CD4-positive, CD25-positive, alpha-beta regulatory T cell (primary cell): ENCODE data around the gene PCSK4. TPM values are rescaled to one million over a fixed set of nuclear protein-coding genes. Genes with fewer than 3 reads are reported as not detected.

Experiments
- ATAC-seq, 2 donors: fragments of 150-1000 bp; cut with Tn5 transposase; one replicate each; pipeline ENCODE4 v1.10.0; 2021; ENCODE audit warnings: low read depth in 2 of 2, moderate number of reproducible peaks in 2 of 2, moderate library complexity in 1 of 2
- DNase-seq, 3 donors: peaks; one replicate each; pipeline versions ENCODE4 v3.0.0 to v3.0.0-alpha.2; 2012 to 2022; ENCODE audit warnings: mixed read lengths in 1 of 3
- H3K27ac ChIP-seq: one replicate; pipeline ENCODE4 v1.7.0; 2013; ENCODE audit warnings: mild to moderate bottlenecking, low read length; ENCODE audit not compliant: insufficient read depth, poor library complexity, severe bottlenecking
- H3K27me3 ChIP-seq: one replicate; pipeline ENCODE4 v1.7.0; 2013; ENCODE audit warnings: low read length; ENCODE audit not compliant: control insufficient read depth, insufficient read depth
- H3K36me3 ChIP-seq: one replicate; pipeline ENCODE4 v1.7.0; 2013; ENCODE audit warnings: mild to moderate bottlenecking, low read length, moderate library complexity; ENCODE audit not compliant: control insufficient read depth, insufficient read depth
- H3K4me1 ChIP-seq: 2 replicates; pipeline ENCODE4 v1.7.0; 2013; ENCODE audit warnings: mild to moderate bottlenecking, low read length; ENCODE audit not compliant: insufficient read depth, control insufficient read depth, poor library complexity, severe bottlenecking
- H3K4me3 ChIP-seq: one replicate; pipeline ENCODE4 v1.7.0; 2013; ENCODE audit warnings: low read depth, mild to moderate bottlenecking, low read length, moderate library complexity
- H3K9me3 ChIP-seq, 2 experiments: 1 replicate in 1 of 2; 2 replicates in 1 of 2; pipeline ENCODE4 v1.7.0; 2013; ENCODE audit warnings: low read length in 2 of 2, mild to moderate bottlenecking in 1 of 2, moderate library complexity in 1 of 2; ENCODE audit not compliant: control insufficient read depth in 2 of 2
- H3K27ac Mint-ChIP-seq, 3 donors: one replicate each; pipeline ENCODE4 v1.8.0; 2020 to 2022; ENCODE audit warnings: mild to moderate bottlenecking in 3 of 3, mixed read lengths in 3 of 3, moderate library complexity in 2 of 3
- H3K27me3 Mint-ChIP-seq: one replicate; pipeline ENCODE4 v1.8.0; 2022; ENCODE audit warnings: mild to moderate bottlenecking, mixed read lengths
- H3K36me3 Mint-ChIP-seq: one replicate; pipeline ENCODE4 v1.8.0; 2020; ENCODE audit warnings: mixed read lengths
- H3K4me1 Mint-ChIP-seq, 4 donors: one replicate each; pipeline ENCODE4 v1.8.0; 2020 to 2022; ENCODE audit warnings: mixed read lengths in 4 of 4, mild to moderate bottlenecking in 1 of 4
- H3K4me3 Mint-ChIP-seq, 4 donors: one replicate each; pipeline ENCODE4 v1.8.0; 2020 to 2022; ENCODE audit warnings: mild to moderate bottlenecking in 4 of 4, mixed read lengths in 4 of 4, moderate library complexity in 3 of 4
- H3K9me3 Mint-ChIP-seq, 7 donors: one replicate each; pipeline ENCODE4 v1.8.0; 2020 to 2022; ENCODE audit warnings: mixed read lengths in 7 of 7, mild to moderate bottlenecking in 3 of 7, moderate library complexity in 2 of 7
- polyA plus RNA-seq, 4 donors: library from polyadenylated mRNA; unstranded; fragments of 300-500 nt; fragmentation: Illumina TruSeq; gene quantifications; one replicate each; pipeline ENCODE4 v1.2.3, GENCODE V29; 2021
- total RNA-seq: library from RNA; stranded (reverse); gene quantifications from one replicate; pipeline ENCODE4 v1.2.3, GENCODE V29; 2022

Gene PCSK4
- total and polyA plus RNA-seq, 5 donors from 2014 or later, result 0.08 to 1.3 (median 0.79) TPM; not detected in 1

- Mint-ChIP-seq H3K4me1 (peaks cover 0 to 39% (median 7%) of the 10 kb centered on the region in 4 donors), H3K36me3 (no peaks in the 10 kb centered on the region), H3K9me3 (peaks cover 0 to 2% (median 0%) of the 10 kb centered on the region in 7 donors), H3K27ac (no peak overlapping the region), H3K4me3 (peak overlapping the region in 2 of 4 donors; percentile 52 to 58), H3K27me3 (no peaks in the 10 kb centered on the region)
- no peak overlapping the region for H3K27ac ChIP-seq
- no peak for ATAC-seq
- H3K36me3 ChIP-seq, result peaks cover 5% of the 10 kb centered on the region
- H3K4me3 ChIP-seq, result no peak overlapping the region
- no peaks in the 10 kb centered on the region for H3K9me3 ChIP-seq
- H3K4me1 ChIP-seq, result peaks cover 40% of the 10 kb centered on the region
- DNase-seq, result no peak
- no peaks in the 10 kb centered on the region for H3K27me3 ChIP-seq
Observed at GRCh38 chr19:1473085-1473851, 16.9 kb downstream of the PCSK4 start.

GRCh38 chr19:1472231-1473084 lies 17.7 kb downstream of the PCSK4 start:
- Histone ChIP-seq H3K36me3 (peaks cover 5% of the 10 kb centered on the region), H3K4me1 (peaks cover 40% of the 10 kb centered on the region), H3K9me3 (no peaks in the 10 kb centered on the region), H3K27ac (no peak overlapping the region), H3K4me3 (no peak overlapping the region), H3K27me3 (no peaks in the 10 kb centered on the region)
- Mint-ChIP-seq H3K9me3 (peaks cover 0 to 2% (median 0%) of the 10 kb centered on the region in 7 donors), H3K27ac (no peak overlapping the region), H3K4me3 (peak overlapping the region in 3 of 4 donors; percentile 52 to 84 (median 70)), H3K36me3 (no peaks in the 10 kb centered on the region), H3K4me1 (peaks cover 0 to 35% (median 6%) of the 10 kb centered on the region in 4 donors), H3K27me3 (no peaks in the 10 kb centered on the region)
- DNase-seq (no peak), ATAC-seq (no peak)

- Mint-ChIP-seq H3K27me3 (no peaks in the 10 kb centered on the region), H3K4me1 (peaks cover 0 to 27% (median 1%) of the 10 kb centered on the region in 4 donors), H3K9me3 (peaks cover 0 to 2% (median 0%) of the 10 kb centered on the region in 7 donors), H3K36me3 (no peaks in the 10 kb centered on the region), H3K4me3 (peak overlapping the region; percentile 83 to 86 (median 84)), H3K27ac (no peak overlapping the region)
- H3K36me3 ChIP-seq, result peaks cover 5% of the 10 kb centered on the region
- ATAC-seq (peak; percentile 8 to 19), DNase-seq (peak in 2 of 3 donors; percentile 39 to 41)
- H3K4me3 ChIP-seq, result peak overlapping the region; percentile 32
- H3K4me1 ChIP-seq, result peaks cover 45% of the 10 kb centered on the region
- H3K9me3 ChIP-seq, result no peaks in the 10 kb centered on the region
- H3K27ac ChIP-seq, result no peak overlapping the region
- no peaks in the 10 kb centered on the region for H3K27me3 ChIP-seq
Observed at GRCh38 chr19:1471515-1472160, 18.5 kb downstream of the PCSK4 start.

GRCh38 chr19:1471010-1471514 lies 19.1 kb downstream of the PCSK4 start:
- DNase-seq, result peak in 1 of 3 donors; percentile 39
- peak overlapping the region; percentile 32 for H3K4me3 ChIP-seq
- peaks cover 0 to 23% (median 1%) of the 10 kb centered on the region in 4 donors for H3K4me1 Mint-ChIP-seq

GRCh38 chr19:1470305-1471009 lies 19.7 kb downstream of the PCSK4 start:
- peak; percentile 67 to 73 for ATAC-seq
- H3K9me3 ChIP-seq, result no peaks in the 10 kb centered on the region
- H3K27me3 Mint-ChIP-seq, result no peaks in the 10 kb centered on the region
- no peaks in the 10 kb centered on the region for H3K36me3 Mint-ChIP-seq
- H3K4me3 Mint-ChIP-seq, result peak overlapping the region; percentile 83 to 89 (median 84)
- H3K4me1 ChIP-seq, result peaks cover 56% of the 10 kb centered on the region
- peaks cover 0 to 2% (median 0%) of the 10 kb centered on the region in 7 donors for H3K9me3 Mint-ChIP-seq
- peak overlapping the region in 1 of 3 donors; percentile 36 for H3K27ac Mint-ChIP-seq
- H3K4me1 Mint-ChIP-seq, result peaks cover 0 to 23% (median 1%) of the 10 kb centered on the region in 4 donors
- no peaks in the 10 kb centered on the region for H3K27me3 ChIP-seq
- H3K36me3 ChIP-seq, result no peaks in the 10 kb centered on the region
- peak overlapping the region; percentile 32 for H3K4me3 ChIP-seq
- DNase-seq, result peak; percentile 67 to 88 (median 73)
- no peak overlapping the region for H3K27ac ChIP-seq

More at GRCh38 chr19:1471010-1471514, 19.1 kb downstream of the PCSK4 start:
- Histone ChIP-seq H3K36me3 (no peaks in the 10 kb centered on the region), H3K27me3 (no peaks in the 10 kb centered on the region), H3K9me3 (no peaks in the 10 kb centered on the region), H3K27ac (no peak overlapping the region), H3K4me1 (peaks cover 51% of the 10 kb centered on the region)
- peaks cover 0 to 2% (median 0%) of the 10 kb centered on the region in 7 donors for H3K9me3 Mint-ChIP-seq
- no peaks in the 10 kb centered on the region for H3K36me3 Mint-ChIP-seq
- no peak overlapping the region for H3K27ac Mint-ChIP-seq
- peak; percentile 15 to 18 for ATAC-seq
- no peaks in the 10 kb centered on the region for H3K27me3 Mint-ChIP-seq
- H3K4me3 Mint-ChIP-seq, result peak overlapping the region; percentile 80 to 86 (median 83)

- Histone ChIP-seq H3K4me1 (peaks cover 56% of the 10 kb centered on the region), H3K4me3 (no peak overlapping the region), H3K9me3 (no peaks in the 10 kb centered on the region), H3K27ac (no peak overlapping the region), H3K36me3 (no peaks in the 10 kb centered on the region), H3K27me3 (no peaks in the 10 kb centered on the region)
- no peak for ATAC-seq
- H3K9me3 Mint-ChIP-seq, result peaks cover 0 to 2% (median 0%) of the 10 kb centered on the region in 7 donors
- peak overlapping the region; percentile 83 to 89 (median 84) for H3K4me3 Mint-ChIP-seq
- no peaks in the 10 kb centered on the region for H3K27me3 Mint-ChIP-seq
- no peak for DNase-seq
- peaks cover 0 to 23% (median 1%) of the 10 kb centered on the region in 4 donors for H3K4me1 Mint-ChIP-seq
- H3K36me3 Mint-ChIP-seq, result no peaks in the 10 kb centered on the region
- peak overlapping the region in 1 of 3 donors; percentile 36 for H3K27ac Mint-ChIP-seq
Observed at GRCh38 chr19:1470055-1470304, 20.2 kb downstream of the PCSK4 start.
